Peyer's patch (tissue), 4 donors: ENCODE measurements around the gene CEMIP2. TPM values are rescaled to one million over a fixed set of nuclear protein-coding genes. Genes with fewer than 3 reads are reported as not detected.

Experiments used
- DNase-seq, 3 donors: peaks; one replicate each; pipeline ENCODE4 v3.0.0-alpha.2; 2017 to 2019
- H3K27ac ChIP-seq, 4 donors: fragments of 200-600 bp; sonication (generic); one replicate each; pipeline ENCODE4 v1.5.1; 2016 to 2019
- H3K27me3 ChIP-seq, 2 donors: fragments of 200-600 bp; sonication (generic); one replicate each; pipeline ENCODE4 v1.5.1; 2019
- H3K36me3 ChIP-seq, 3 donors: fragments of 200-600 bp; sonication (generic); one replicate each; pipeline ENCODE4 v1.5.1; 2016 to 2019
- H3K4me1 ChIP-seq, 4 donors: fragments of 200-600 bp; sonication (generic); one replicate each; pipeline ENCODE4 v1.5.1; 2016 to 2019
- H3K4me3 ChIP-seq, 4 donors: fragments of 200-600 bp; sonication (generic); 1 replicate in 3 of 4; 2 replicates in 1 of 4; pipeline ENCODE4 v1.5.1; 2016 to 2019; ENCODE audit warnings: mild to moderate bottlenecking in 1 of 4
- H3K9me3 ChIP-seq, 4 donors: fragments of 200-600 bp; sonication (generic); one replicate each; pipeline ENCODE4 v1.5.1; 2016 to 2019; ENCODE audit warnings: mild to moderate bottlenecking in 1 of 4
- POLR2A ChIP-seq, 2 donors: fragments of 450-650 bp; IDR thresholded peaks; one replicate each; pipeline ENCODE4 v1.5.1; 2017; ENCODE audit warnings: antibody characterized with exemption in 2 of 2, mild to moderate bottlenecking in 2 of 2, moderate library complexity in 2 of 2
- total RNA-seq, 4 donors: library from RNA; depleted of rRNA; stranded (reverse); fragments of >200 nt; gene quantifications; one replicate each; pipeline ENCODE4 v1.1.0, GENCODE V29; 2016
- TF ChIP-seq, protein P1 (sequence below), 6 experiments: fragments of 450-650 bp in 4 of 6; fragments of 200-600 bp in 2 of 6; sonication (generic) in 1 of 6; IDR thresholded peaks; one replicate each; pipeline ENCODE4 v1.5.1; 2017 to 2019; ENCODE audit warnings: antibody characterized with exemption in 6 of 6, mild to moderate bottlenecking in 3 of 6, moderate library complexity in 1 of 6

Gene CEMIP2
- total RNA-seq, 4 donors from 2014 or later, result 79.2 to 243 (median 215) TPM

DNA sequence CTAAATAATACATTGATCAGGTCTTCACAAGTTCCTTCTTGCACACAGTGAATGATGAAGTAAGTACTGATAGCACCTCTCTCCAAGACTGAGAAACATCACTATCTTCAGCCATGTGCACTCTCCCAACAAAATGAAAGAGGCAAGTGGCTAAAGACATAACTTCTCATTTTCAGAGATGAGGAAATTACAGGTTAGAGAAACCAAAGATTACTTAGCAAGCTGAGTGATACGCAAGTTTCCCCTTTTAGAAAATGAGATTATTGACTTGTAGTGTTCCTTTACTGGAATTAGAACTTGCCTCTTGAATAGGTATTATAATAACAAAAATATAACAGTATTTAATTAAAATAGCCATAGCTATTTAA, 21.6 kb downstream of the CEMIP2 start:
- TF ChIP-seq POLR2A (IDR thresholded peaks at IDR 0.05), result no peak
- TF ChIP-seq, protein P1, sequence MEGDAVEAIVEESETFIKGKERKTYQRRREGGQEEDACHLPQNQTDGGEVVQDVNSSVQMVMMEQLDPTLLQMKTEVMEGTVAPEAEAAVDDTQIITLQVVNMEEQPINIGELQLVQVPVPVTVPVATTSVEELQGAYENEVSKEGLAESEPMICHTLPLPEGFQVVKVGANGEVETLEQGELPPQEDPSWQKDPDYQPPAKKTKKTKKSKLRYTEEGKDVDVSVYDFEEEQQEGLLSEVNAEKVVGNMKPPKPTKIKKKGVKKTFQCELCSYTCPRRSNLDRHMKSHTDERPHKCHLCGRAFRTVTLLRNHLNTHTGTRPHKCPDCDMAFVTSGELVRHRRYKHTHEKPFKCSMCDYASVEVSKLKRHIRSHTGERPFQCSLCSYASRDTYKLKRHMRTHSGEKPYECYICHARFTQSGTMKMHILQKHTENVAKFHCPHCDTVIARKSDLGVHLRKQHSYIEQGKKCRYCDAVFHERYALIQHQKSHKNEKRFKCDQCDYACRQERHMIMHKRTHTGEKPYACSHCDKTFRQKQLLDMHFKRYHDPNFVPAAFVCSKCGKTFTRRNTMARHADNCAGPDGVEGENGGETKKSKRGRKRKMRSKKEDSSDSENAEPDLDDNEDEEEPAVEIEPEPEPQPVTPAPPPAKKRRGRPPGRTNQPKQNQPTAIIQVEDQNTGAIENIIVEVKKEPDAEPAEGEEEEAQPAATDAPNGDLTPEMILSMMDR (IDR thresholded peaks at IDR 0.05), result no peak

DNA sequence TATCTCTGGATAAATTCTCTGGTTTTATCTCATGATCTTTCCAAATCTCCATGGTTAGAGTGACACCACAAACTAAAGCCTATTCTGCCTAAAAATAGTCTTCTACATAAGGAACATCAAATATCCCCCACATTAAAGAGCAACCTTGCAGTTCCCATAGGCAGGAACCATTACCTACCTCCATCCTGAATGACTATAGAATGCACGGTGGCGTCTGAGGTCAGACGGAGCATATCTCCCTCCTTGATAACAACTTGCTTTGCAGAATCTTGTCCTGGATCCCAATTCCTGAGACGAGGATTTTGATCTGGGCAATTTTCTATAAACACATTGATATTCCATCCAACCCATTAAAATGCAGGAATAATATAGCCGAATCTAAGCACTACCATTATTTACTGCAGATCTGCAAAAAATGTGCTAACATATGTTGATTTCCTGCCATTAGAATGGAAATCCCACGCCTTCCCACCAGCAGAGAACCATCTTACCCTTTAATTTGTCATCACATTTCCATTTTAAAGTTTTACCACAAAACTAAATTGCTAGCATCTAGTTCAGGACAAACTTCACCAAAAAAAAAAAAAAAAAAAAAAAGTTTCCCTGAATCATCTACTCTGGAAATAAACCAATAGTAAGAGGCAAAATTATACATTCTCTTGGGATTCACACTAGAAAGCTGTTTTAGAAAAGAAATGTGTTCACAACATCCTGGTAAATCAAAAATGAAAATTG, 22.1 kb downstream of the CEMIP2 start:
- Histone ChIP-seq H3K27me3 (no peaks in the 10 kb centered on the region), H3K27ac (no peak overlapping the region), H3K4me1 (peaks cover 0 to 14% (median 0%) of the 10 kb centered on the region in 4 donors), H3K4me3 (no peak overlapping the region), H3K36me3 (peaks cover 0 to 59% (median 0%) of the 10 kb centered on the region in 3 donors), H3K9me3 (no peaks in the 10 kb centered on the region)
- TF ChIP-seq, protein P1 (IDR thresholded peaks at IDR 0.05), result no peak
- DNase-seq, result no peak

More for the DNA sequence above, 21.6 kb downstream of the CEMIP2 start:
- Histone ChIP-seq H3K4me1 (peaks cover 0 to 14% (median 0%) of the 10 kb centered on the region in 4 donors), H3K4me3 (no peak overlapping the region), H3K27me3 (no peaks in the 10 kb centered on the region), H3K9me3 (no peaks in the 10 kb centered on the region), H3K36me3 (peaks cover 0 to 59% (median 0%) of the 10 kb centered on the region in 3 donors), H3K27ac (no peak overlapping the region)
- DNase-seq, result no peak

DNA sequence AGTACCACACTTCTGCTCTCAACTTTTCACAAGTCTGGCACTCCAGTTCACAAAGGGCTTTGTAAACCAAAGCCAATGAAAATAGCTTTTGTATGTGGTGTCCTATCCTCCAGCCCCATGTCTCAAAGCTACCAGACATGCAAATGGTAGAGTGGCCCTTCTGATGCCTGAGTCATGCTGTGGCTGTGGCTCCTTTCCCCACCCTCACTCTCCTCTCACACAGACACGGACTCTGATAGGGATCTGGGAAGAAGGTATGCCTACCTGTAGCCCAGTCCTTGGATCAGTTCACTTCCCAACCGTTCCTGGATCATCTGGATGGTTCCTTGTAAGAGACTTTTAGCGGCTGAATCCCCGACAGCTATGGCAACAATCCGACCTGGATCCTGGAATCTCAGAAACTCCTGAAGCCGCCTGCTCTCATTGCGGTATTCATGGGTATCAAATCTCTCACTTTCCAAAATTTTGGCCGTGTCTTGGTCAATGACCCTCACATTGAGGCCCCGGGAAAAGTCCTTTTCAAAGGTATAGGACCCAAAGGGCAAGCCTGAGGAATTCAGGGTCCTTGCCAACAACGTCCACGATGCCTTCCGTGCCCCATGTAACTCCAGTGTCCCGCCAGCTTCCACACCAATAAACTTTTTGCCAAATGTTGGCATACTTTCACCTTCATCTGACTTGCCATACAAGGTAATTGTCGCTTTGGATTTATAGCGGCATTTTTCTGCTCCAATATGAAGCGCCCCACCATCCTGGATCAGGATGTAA, 23.4 kb downstream of the CEMIP2 start:
- H3K4me3 ChIP-seq, result no peak overlapping the region
- H3K4me1 ChIP-seq, result peaks cover 0 to 14% (median 0%) of the 10 kb centered on the region in 4 donors
- no peak overlapping the region for H3K27ac ChIP-seq
- no peaks in the 10 kb centered on the region for H3K27me3 ChIP-seq
- H3K36me3 ChIP-seq, result peaks cover 0 to 57% (median 0%) of the 10 kb centered on the region in 3 donors
- DNase-seq, result no peak
- H3K9me3 ChIP-seq, result no peaks in the 10 kb centered on the region
- TF ChIP-seq, protein P1 (IDR thresholded peaks at IDR 0.05), result no peak
- TF ChIP-seq POLR2A (IDR thresholded peaks at IDR 0.05), result no peak

DNA sequence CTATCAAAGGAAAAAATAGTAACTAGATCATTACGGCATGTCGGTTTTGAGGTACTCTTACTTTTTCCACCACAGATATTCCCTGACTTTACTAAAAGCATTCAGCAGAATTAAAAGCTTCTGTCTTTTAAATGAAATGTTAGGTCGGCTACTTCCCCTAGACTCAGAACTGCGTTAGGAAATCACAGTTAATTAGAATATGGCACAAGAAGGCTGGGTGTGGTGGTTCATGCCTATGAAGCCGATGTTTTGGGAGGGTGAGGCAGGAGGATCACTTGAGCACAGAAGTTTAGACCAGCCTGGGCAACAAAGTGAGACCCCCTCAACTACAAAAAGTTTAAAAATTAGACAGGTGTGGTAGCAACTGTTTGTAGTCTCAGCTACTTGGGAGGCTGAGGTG, 24.4 kb downstream of the CEMIP2 start:
- no peaks in the 10 kb centered on the region for H3K9me3 ChIP-seq
- H3K36me3 ChIP-seq, result peaks cover 0 to 46% (median 0%) of the 10 kb centered on the region in 3 donors
- TF ChIP-seq POLR2A (IDR thresholded peaks at IDR 0.05), result no peak
- TF ChIP-seq, protein P1 (IDR thresholded peaks at IDR 0.05), result no peak
- H3K4me3 ChIP-seq, result no peak overlapping the region
- DNase-seq, result no peak
- H3K27ac ChIP-seq, result no peak overlapping the region
- H3K27me3 ChIP-seq, result no peaks in the 10 kb centered on the region
- H3K4me1 ChIP-seq, result peaks cover 0 to 20% (median 0%) of the 10 kb centered on the region in 4 donors

DNA sequence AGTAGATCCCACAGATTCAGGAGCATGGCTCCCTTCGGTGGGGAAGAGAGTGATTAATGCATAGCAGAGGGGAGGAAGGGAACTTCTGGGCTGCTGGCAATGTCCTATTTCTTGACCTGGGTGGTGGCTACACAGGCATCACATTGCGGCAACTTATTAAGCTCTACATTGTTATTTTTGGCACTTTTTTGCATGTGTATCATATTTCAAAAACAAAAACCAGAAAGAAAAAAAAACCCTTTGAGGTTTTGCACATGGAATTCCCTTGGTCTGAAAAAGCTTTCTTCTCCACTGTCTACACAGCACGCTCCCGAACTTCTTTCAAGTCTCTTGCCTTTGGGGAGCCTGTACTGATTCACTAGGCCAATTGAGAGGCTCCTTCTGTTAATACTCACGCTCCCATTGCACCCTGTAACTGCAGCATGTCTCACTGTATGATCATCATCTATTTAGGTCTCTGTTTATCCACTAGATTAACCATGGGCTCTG, 25.1 kb downstream of the CEMIP2 start:
- Histone ChIP-seq H3K9me3 (no peaks in the 10 kb centered on the region), H3K4me1 (peaks cover 0 to 20% (median 0%) of the 10 kb centered on the region in 4 donors), H3K36me3 (peaks cover 0 to 45% (median 0%) of the 10 kb centered on the region in 3 donors), H3K4me3 (no peak overlapping the region), H3K27me3 (no peaks in the 10 kb centered on the region), H3K27ac (no peak overlapping the region)
- no peak for DNase-seq
- TF ChIP-seq, protein P1 (IDR thresholded peaks at IDR 0.05), result no peak
- no peak for TF ChIP-seq POLR2A (IDR thresholded peaks at IDR 0.05)
